Mucosa of rectum (tissue), 2 donors: Measurements from ENCODE around the gene REC114.
"Not testable (repeated sequence)": the region's sequence is repeated elsewhere in the genome, so short reads cannot be mapped to it uniquely, and the experiment has no call there.

ENCODE experiments used
- H3K27ac ChIP-seq, 2 donors: one replicate each; pipeline ENCODE4 v1.7.0; 2013; ENCODE audit warnings: inconsistent platforms in 2 of 2, low read depth in 2 of 2, low read length in 2 of 2
- H3K27me3 ChIP-seq, 2 donors: one replicate each; pipeline ENCODE4 v1.7.0; 2013; ENCODE audit warnings: low read length in 2 of 2; ENCODE audit not compliant: control insufficient read depth in 2 of 2, insufficient read depth in 2 of 2
- H3K36me3 ChIP-seq, 2 donors: one replicate each; pipeline ENCODE4 v1.7.0; 2013; ENCODE audit warnings: low read length in 2 of 2; ENCODE audit not compliant: control insufficient read depth in 2 of 2, insufficient read depth in 2 of 2
- H3K4me1 ChIP-seq, 2 donors: one replicate each; pipeline ENCODE4 v1.7.0; 2013; ENCODE audit warnings: low read length in 2 of 2, mild to moderate bottlenecking in 1 of 2; ENCODE audit not compliant: control insufficient read depth in 2 of 2, insufficient read depth in 2 of 2
- H3K4me3 ChIP-seq, 2 donors: one replicate each; pipeline ENCODE4 v1.7.0; 2013; ENCODE audit warnings: low read length in 2 of 2
- H3K9ac ChIP-seq, 2 donors: one replicate each; pipeline ENCODE4 v1.7.0; 2013; ENCODE audit warnings: low read length in 2 of 2, low read depth in 1 of 2, mild to moderate bottlenecking in 1 of 2
- H3K9me3 ChIP-seq, 2 donors: one replicate each; pipeline ENCODE4 v1.7.0; 2013; ENCODE audit warnings: low read length in 2 of 2; ENCODE audit not compliant: control insufficient read depth in 2 of 2
- donor health status: healthy.
- donor health status: Normal muscosa, but diverticular disease.

REC114 gene

DNA sequence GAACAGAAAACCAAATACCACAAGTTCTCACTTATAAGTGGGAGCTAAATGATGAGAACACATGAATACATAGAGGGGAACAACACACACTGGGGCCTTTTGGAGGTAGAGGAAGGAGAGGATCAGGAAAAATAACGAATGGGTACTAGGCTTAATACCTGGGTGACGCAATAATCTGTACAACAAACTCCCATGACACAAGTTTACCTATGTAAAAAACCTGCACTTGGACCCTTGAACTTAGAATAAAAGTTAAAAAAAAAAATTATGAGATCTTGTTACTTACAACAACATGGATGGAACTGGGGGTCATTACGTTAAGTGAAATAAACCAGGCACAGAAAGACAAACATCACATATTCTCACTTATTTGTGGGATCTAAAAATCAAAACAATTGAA is 106.0 kb downstream of the REC114 start:
- not testable (repeated sequence) for H3K9me3 ChIP-seq, H3K9ac ChIP-seq, H3K27me3 ChIP-seq, H3K36me3 ChIP-seq, H3K27ac ChIP-seq, H3K4me3 ChIP-seq, H3K4me1 ChIP-seq

DNA sequence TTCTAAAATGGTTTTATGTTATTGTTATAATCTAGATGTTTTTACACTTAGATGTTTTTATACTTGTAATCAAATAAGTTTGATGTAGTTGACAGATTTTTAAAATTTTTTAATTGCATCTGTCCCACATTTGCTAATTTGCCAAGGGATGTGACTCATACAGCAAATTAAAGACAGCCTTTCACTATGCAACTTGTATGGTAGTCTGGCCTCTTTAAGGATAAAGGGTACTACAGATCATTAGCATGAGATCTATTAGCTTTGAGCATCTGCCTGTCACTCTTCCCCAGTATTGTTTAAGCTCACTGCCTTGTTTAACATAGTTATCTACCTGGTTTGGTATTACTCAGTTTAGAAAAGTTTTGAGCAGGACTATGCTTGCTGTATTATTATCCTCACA is 107.2 kb downstream of the REC114 start:
- Histone ChIP-seq H3K9me3 (no peaks in the 10 kb centered on the region), H3K27me3 (no peaks in the 10 kb centered on the region), H3K36me3 (peaks cover 1% of the 10 kb centered on the region in 2 donors), H3K4me1 (no peaks in the 10 kb centered on the region), H3K27ac (no peak overlapping the region), H3K4me3 (no peak overlapping the region), H3K9ac (no peak overlapping the region)

DNA sequence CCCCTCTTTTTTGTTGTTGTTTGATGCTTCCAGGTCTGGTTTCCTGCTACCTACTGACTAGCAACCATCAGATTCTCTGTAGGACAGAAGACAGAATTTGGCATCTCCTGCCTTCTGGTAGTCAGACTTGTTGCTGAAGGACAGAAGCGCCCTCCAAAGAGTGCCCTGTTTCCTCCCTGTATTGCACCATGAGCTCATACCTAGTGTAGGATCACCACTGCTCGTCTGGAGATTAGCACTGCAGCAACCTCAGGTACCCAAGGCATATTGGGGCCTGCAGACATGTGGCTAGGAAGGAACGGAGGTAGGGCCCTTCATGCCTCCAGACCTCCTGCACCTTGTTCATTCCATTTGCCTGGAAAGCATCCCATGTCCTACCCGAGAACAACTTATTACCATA is 112.1 kb downstream of the REC114 start:
- Histone ChIP-seq H3K9ac (no peak overlapping the region), H3K4me1 (no peaks in the 10 kb centered on the region), H3K9me3 (no peaks in the 10 kb centered on the region), H3K27ac (no peak overlapping the region), H3K4me3 (no peak overlapping the region), H3K36me3 (peaks cover 30 to 32% of the 10 kb centered on the region in 2 donors), H3K27me3 (no peaks in the 10 kb centered on the region)

DNA sequence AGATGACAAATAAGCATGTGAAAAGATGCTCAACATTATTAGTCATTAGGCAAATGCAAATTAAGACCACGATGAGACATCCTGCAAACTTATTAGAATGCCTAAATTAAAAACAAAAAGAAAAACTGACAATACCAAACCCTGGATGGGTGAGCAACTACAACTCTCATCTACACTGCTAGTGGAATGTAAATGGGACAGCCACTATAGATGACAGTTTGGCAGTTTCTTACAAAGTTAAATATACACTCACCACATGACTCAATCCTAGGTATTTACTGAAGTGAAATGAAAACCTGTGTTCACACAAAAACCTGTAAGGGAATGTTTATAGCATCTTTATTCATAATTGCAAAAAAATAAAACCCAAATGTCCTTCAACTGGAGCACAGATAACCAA is 115.6 kb downstream of the REC114 start:
- peaks cover 47 to 48% of the 10 kb centered on the region in 2 donors for H3K36me3 ChIP-seq

DNA sequence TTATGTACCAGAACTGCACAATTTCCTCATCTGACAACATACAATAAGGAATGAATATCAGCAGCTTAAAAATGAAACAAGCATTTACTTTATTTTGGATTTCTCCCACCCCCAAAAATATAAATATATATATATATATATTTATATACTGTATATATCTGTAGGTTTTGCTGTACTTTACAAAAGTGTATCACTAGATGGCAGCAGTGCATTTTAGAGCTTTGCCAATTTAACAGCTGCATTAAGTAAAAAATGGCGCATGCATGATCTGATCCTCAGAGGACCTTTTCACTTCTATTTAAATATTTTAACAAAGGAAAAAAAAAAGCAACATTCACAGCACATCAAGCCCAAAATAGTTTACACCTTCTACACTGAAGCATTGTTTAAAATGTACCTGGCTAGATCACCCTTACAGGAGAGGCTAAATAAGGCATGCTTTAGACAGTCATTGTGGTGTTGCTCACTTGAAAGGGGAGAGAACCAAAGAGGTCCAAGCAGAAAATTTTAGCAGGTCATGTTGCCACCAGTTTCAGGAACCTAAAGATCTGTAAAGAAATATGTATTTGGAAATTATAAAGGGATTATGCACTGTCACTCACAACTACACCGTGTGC is 117.6 kb downstream of the REC114 start:
- no peaks in the 10 kb centered on the region for H3K9me3 ChIP-seq
- H3K9ac ChIP-seq: no peak overlapping the region
- no peaks in the 10 kb centered on the region for H3K4me1 ChIP-seq
- H3K36me3 ChIP-seq: peaks cover 45 to 60% of the 10 kb centered on the region in 2 donors
- no peaks in the 10 kb centered on the region for H3K27me3 ChIP-seq
- H3K27ac ChIP-seq: no peak overlapping the region
- H3K4me3 ChIP-seq: no peak overlapping the region

More for the DNA sequence above, 115.6 kb downstream of the REC114 start:
- no peaks in the 10 kb centered on the region for H3K4me1 ChIP-seq
- H3K4me3 ChIP-seq: no peak overlapping the region
- H3K9ac ChIP-seq: no peak overlapping the region
- H3K27me3 ChIP-seq: no peaks in the 10 kb centered on the region
- no peaks in the 10 kb centered on the region for H3K9me3 ChIP-seq
- H3K27ac ChIP-seq: no peak overlapping the region

DNA sequence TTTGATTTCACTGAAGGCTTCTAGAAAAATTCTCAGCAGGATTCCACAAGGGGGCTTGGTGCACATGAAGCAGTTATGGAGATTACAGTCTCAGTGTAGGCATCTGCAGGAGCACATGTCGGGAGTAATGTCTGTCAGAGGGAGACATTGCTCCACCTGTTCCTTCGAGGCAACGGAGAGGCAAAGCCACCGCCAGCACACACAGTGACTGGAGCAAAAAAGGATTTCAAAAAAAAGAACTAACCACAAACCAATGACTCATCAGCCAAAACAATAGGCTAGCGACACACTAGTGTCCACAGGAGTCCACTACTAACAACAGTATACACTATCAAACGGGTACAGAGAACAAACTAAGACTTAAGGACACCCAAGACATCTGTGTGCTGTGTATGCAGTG is 121.3 kb downstream of the REC114 start:
- Histone ChIP-seq H3K4me3 (no peak overlapping the region), H3K9me3 (no peaks in the 10 kb centered on the region), H3K36me3 (peaks cover 44 to 62% of the 10 kb centered on the region in 2 donors), H3K27me3 (no peaks in the 10 kb centered on the region), H3K9ac (no peak overlapping the region), H3K27ac (no peak overlapping the region), H3K4me1 (no peaks in the 10 kb centered on the region)

DNA sequence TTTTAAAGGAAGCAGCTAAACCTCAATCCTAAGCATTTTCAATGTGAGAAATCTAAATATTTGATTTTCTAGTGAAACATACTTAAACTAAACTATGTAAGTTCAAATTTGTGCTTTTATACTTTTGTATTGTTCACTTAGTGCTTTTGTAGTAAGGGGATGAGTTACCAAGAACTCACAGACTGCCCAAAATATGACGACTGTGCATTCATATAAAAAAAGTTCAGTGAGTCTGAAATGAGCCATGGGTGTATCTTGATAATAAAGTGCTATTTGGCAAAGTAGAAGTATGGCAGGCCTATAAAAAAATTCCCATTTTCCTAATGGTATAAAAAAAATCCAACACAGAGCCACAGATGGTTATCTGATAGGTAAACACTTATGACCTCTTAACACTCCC is 124.1 kb downstream of the REC114 start:
- Histone ChIP-seq H3K9me3 (no peaks in the 10 kb centered on the region), H3K9ac (no peak overlapping the region), H3K4me3 (no peak overlapping the region), H3K4me1 (peaks cover 0 to 11% of the 10 kb centered on the region in 2 donors), H3K27me3 (no peaks in the 10 kb centered on the region), H3K27ac (no peak overlapping the region), H3K36me3 (peaks cover 46 to 75% of the 10 kb centered on the region in 2 donors)

DNA sequence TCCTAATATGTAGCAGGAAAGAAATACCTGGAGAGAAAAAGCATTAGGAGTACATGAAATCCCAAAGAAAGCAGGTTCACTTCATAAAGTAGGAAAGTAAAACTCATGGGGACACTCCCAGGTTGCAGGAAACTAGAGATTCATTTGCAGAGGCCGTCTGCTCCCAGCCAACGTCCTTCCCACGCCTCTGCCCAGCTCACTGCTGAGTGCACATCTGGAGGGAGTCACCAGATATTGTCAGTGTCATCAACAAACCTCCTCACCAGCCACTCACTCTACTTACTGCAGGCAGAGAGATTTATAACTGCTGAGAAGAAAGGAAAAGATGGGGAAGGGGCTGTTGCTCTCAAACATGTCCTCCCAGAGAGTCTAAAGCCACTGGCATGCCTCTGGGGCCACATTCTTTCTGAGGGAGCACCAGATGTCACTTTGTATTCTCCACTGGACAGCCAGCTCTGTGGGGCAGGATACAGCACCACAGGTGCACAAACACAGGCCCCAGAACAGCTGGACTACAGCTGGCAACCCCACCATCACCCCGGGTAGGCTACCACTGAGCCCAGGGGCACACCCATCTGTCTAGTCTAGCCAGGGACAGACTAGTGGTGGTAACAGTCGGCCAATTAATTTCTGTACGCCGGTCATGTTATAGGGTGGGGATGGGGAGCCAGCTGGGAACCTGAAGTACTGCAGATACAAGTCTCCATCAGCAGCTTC is 125.8 kb downstream of the REC114 start:
- Histone ChIP-seq H3K27me3 (no peaks in the 10 kb centered on the region), H3K9me3 (no peaks in the 10 kb centered on the region), H3K27ac (no peak overlapping the region), H3K36me3 (peaks cover 41 to 74% of the 10 kb centered on the region in 2 donors), H3K4me1 (peaks cover 14 to 27% of the 10 kb centered on the region in 2 donors), H3K4me3 (no peak overlapping the region), H3K9ac (no peak overlapping the region)

DNA sequence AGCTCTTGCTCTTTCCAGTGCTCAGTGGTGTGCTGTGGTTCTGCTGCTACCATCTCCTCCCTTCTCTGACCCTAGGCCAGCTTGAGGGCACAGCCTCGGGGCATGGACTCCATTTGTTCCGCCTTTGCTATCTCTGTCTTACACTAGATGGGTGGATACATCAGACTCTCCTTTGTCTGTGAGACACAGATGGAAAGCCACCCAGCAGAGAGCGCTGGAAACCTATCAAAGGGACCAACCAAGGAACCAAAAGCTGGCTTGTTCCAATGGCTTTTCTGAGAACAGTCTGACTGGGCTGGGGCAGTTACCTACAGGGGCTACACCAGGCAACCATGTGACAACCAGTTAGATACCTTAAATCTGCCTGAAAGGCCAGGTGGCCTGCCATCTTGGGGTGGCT is 126.4 kb downstream of the REC114 start:
- no peak overlapping the region for H3K4me3 ChIP-seq
- H3K9me3 ChIP-seq: no peaks in the 10 kb centered on the region
- H3K4me1 ChIP-seq: peaks cover 14 to 32% of the 10 kb centered on the region in 2 donors
- H3K9ac ChIP-seq: no peak overlapping the region
- H3K27ac ChIP-seq: no peak overlapping the region
- peaks cover 41 to 69% of the 10 kb centered on the region in 2 donors for H3K36me3 ChIP-seq
- no peaks in the 10 kb centered on the region for H3K27me3 ChIP-seq

DNA sequence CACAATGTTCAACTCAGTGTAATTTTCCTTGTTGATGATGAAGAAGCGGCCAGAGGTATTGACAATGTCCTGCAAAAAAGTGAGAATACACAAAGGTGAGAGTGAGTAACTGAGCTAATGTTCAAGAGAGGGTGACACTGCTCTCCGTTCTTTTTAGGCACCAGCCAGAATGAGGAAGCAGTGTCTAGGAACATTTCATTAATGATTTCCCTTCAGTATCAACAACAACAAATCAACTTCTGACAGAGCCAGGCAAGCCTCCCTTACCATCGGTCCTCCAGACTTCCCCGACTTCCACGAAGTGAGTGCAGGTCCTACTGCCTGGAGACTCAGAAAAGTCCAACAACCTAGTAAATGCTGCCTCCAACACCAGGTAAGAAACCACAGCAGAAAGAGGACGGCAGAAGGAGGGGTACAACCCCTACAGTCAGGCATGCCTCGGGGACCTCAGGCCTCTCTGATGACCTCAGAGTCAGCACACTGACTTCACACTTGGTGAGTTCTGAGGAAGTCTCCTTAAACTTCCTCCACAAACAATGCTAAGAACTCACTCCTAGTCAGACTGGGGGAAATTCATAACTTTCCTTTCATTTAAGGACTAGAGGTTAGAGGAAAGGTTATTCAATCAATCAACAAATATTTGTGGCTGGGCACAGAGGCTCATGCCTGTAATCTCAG is 127.5 kb downstream of the REC114 start:
- Histone ChIP-seq H3K4me3 (no peak overlapping the region), H3K4me1 (peaks cover 14 to 32% of the 10 kb centered on the region in 2 donors), H3K9ac (no peak overlapping the region), H3K27me3 (no peaks in the 10 kb centered on the region), H3K36me3 (peaks cover 44 to 63% of the 10 kb centered on the region in 2 donors), H3K27ac (peak overlapping the region; percentile 11 to 52), H3K9me3 (no peaks in the 10 kb centered on the region)
